ENCODE measurements around the gene TAS1R3.

The TAS1R3 gene

GRCh38 chr1:1292442-1292779 lies 38.7 kb upstream of the TAS1R3 start:
- Histone ChIP-seq H3K27ac (replicated peaks) (no peak overlapping the region), H3K27me3 (ENCODE audit: insufficient read depth, poor library complexity, severe bottlenecking) (no peaks in the 10 kb centered on the region), H3K4me3 (replicated peaks; ENCODE audit: insufficient read depth, low read length) (no peak overlapping the region)
- TF ChIP-seq POLR2AphosphoS5 (IDR thresholded peaks at IDR 0.05; ENCODE audit: low read depth) = no peak
- DNase-seq (ENCODE audit: low read depth in 1 of 2, low spot score in 1 of 2) = no peak

GRCh38 chr1:1292851-1293250 lies 38.2 kb upstream of the TAS1R3 start:
- Histone ChIP-seq H3K4me3 (replicated peaks; ENCODE audit: insufficient read depth, low read length) (no peak overlapping the region), H3K27me3 (ENCODE audit: insufficient read depth, poor library complexity, severe bottlenecking) (no peaks in the 10 kb centered on the region), H3K27ac (replicated peaks) (no peak overlapping the region)
- DNase-seq (ENCODE audit: low read depth in 1 of 2, low spot score in 1 of 2) = no peak
- TF ChIP-seq REST (IDR thresholded peaks at IDR 0.05; ENCODE audit: insufficient replicate concordance, low read depth) (no peak), GABPA (IDR thresholded peaks at IDR 0.05; ENCODE audit: low read depth) (no peak), CTCF (IDR thresholded peaks at IDR 0.05; ENCODE audit: insufficient read depth, low read length) (no peak), SPI1 (IDR thresholded peaks at IDR 0.05; ENCODE audit: borderline replicate concordance, low read depth) (no peak), POLR2AphosphoS5 (IDR thresholded peaks at IDR 0.05; ENCODE audit: low read depth) (no peak)

GRCh38 chr1:1293263-1294249 lies 37.5 kb upstream of the TAS1R3 start:
- H3K27ac ChIP-seq (replicated peaks) = no peak overlapping the region

More at GRCh38 chr1:1293263-1294249, 37.5 kb upstream of the TAS1R3 start:
- no peak overlapping the region for H3K4me3 ChIP-seq (replicated peaks; ENCODE audit: insufficient read depth, low read length)
- TF ChIP-seq CTCF (IDR thresholded peaks at IDR 0.05; ENCODE audit: insufficient read depth, low read length) (no peak), GABPA (IDR thresholded peaks at IDR 0.05; ENCODE audit: low read depth) (no peak), REST (IDR thresholded peaks at IDR 0.05; ENCODE audit: insufficient replicate concordance, low read depth) (no peak), POLR2AphosphoS5 (IDR thresholded peaks at IDR 0.05; ENCODE audit: low read depth) (no peak), SPI1 (IDR thresholded peaks at IDR 0.05; ENCODE audit: borderline replicate concordance, low read depth) (no peak)
- H3K27me3 ChIP-seq (ENCODE audit: insufficient read depth, poor library complexity, severe bottlenecking) = no peaks in the 10 kb centered on the region
- no peak for DNase-seq (ENCODE audit: low read depth in 1 of 2, low spot score in 1 of 2)

Measured in HL-60 (cell line).